Measurements from ENCODE around the gene CCDC15. TPM values are rescaled to one million over a fixed set of nuclear protein-coding genes. Genes with fewer than 3 reads are reported as not detected.
"Not testable (repeated sequence)": the region's sequence is repeated elsewhere in the genome, so short reads cannot be mapped to it uniquely, and the experiment has no call there.

Gene CCDC15
- polyA plus RNA-seq, 2 donors = 0.69 to 0.87 TPM

DNA sequence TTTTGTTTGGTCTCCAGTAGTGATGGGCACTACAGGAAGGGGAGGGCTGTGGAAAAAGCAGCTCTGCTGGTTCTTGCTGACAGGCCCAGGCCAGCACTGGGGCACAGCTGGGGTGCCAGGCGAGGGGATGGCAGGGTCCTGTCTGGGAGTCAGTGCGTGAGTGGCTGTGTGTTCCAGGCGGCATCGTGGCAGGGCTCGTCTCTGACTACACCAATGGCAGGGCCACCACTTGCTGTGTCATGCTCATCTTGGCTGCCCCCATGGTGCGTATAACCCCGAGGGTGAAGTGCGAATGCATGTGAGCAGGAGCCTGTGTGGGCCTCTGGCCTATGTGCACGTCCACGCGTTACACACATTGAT is 130.0 kb downstream of the CCDC15 start:
- H3K4me1 ChIP-seq (ENCODE audit: control insufficient read depth in 2 of 2, insufficient read depth in 2 of 2, low read length in 1 of 2) = peaks cover 3 to 19% of the 10 kb centered on the region in 2 donors
- H3K27ac ChIP-seq (ENCODE audit: low read depth in 2 of 2, low read length in 1 of 2) = no peak overlapping the region
- peaks cover 0 to 12% of the 10 kb centered on the region in 2 donors for H3K36me3 ChIP-seq (ENCODE audit: control insufficient read depth in 2 of 2, insufficient read depth in 2 of 2, low read length in 1 of 2)
- H3K9me3 ChIP-seq (ENCODE audit: control insufficient read depth in 2 of 2, insufficient read depth in 1 of 2, low read depth in 1 of 2, low read length in 1 of 2) = no peaks in the 10 kb centered on the region
- no peaks in the 10 kb centered on the region for H3K27me3 ChIP-seq (ENCODE audit: control insufficient read depth in 1 of 2, insufficient read depth in 2 of 2, low read length in 2 of 2)
- WGBS, 2 donors = 86 to 90% methylated on average over 11 of the region's 11 CpGs
- no peak overlapping the region for H3K4me3 ChIP-seq (ENCODE audit: low read depth in 1 of 2, low read length in 2 of 2)

DNA sequence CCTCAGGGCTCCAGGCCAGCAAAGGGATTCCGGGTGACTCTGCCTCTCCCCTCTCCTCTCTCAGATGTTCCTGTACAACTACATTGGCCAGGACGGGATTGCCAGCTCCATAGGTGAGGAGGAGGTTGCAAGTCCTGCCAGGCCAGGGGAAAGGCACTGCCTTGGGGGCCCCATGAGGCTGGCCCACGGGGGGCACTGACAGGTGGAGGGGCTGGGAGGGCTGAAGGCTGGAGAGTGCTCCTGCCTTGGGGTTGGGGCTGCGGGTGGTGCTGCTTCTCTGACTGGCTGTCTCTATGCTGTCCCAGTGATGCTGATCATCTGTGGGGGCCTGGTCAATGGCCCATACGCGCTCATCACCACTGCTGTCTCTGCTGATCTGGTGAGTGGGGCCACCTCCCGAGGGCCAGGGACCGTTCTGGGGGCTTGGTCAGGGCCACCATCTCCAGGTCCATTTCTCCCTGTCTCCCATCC is 130.8 kb downstream of the CCDC15 start:
- Histone ChIP-seq H3K27me3 (ENCODE audit: control insufficient read depth in 1 of 2, insufficient read depth in 2 of 2, low read length in 2 of 2) (no peaks in the 10 kb centered on the region), H3K36me3 (ENCODE audit: control insufficient read depth in 2 of 2, insufficient read depth in 2 of 2, low read length in 1 of 2) (peaks cover 0 to 12% of the 10 kb centered on the region in 2 donors), H3K9me3 (ENCODE audit: control insufficient read depth in 2 of 2, insufficient read depth in 1 of 2, low read depth in 1 of 2, low read length in 1 of 2) (no peaks in the 10 kb centered on the region), H3K27ac (ENCODE audit: low read depth in 2 of 2, low read length in 1 of 2) (no peak overlapping the region), H3K4me1 (ENCODE audit: control insufficient read depth in 2 of 2, insufficient read depth in 2 of 2, low read length in 1 of 2) (peaks cover 3 to 19% of the 10 kb centered on the region in 2 donors), H3K4me3 (ENCODE audit: low read depth in 1 of 2, low read length in 2 of 2) (no peak overlapping the region)
- WGBS, 2 donors = 83% methylated on average over 7 to 8 of the region's 8 CpGs

DNA sequence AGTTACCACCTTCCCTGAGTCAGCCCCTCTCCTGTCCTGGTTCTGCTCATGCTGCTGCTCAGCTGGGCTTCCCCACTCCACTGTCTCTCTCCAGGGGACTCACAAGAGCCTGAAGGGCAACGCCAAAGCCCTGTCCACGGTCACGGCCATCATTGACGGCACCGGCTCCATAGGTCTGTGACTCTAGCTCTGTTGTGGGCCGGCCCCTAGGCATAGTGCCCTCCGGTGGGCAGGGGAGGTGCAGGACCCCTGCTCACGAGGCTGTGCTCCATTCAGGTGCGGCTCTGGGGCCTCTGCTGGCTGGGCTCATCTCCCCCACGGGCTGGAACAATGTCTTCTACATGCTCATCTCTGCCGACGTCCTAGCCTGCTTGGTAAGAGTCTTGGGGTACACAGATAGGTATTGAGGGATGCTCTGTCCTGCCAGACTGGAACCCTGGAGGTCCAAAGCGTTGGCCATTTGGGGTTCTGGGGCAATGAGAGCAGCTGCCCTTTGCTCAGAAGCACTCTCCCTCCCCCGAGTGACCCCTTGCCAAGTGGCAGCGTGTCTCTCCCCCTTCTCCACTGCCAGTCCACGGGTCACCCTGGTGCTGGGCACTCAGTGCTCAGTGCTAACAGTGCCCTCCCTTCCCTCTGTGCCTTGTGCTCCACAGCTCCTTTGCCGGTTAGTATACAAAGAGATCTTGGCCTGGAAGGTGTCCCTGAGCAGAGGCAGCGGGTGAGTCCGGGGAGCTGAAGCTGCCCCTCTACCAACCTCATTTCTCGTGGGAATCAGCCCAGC is 131.5 kb downstream of the CCDC15 start:
- peaks cover 0 to 12% of the 10 kb centered on the region in 2 donors for H3K36me3 ChIP-seq (ENCODE audit: control insufficient read depth in 2 of 2, insufficient read depth in 2 of 2, low read length in 1 of 2)
- H3K4me3 ChIP-seq (ENCODE audit: low read depth in 1 of 2, low read length in 2 of 2) = no peak overlapping the region
- WGBS, 2 donors = 84 to 85% methylated on average over 20 of the region's 20 CpGs

DNA sequence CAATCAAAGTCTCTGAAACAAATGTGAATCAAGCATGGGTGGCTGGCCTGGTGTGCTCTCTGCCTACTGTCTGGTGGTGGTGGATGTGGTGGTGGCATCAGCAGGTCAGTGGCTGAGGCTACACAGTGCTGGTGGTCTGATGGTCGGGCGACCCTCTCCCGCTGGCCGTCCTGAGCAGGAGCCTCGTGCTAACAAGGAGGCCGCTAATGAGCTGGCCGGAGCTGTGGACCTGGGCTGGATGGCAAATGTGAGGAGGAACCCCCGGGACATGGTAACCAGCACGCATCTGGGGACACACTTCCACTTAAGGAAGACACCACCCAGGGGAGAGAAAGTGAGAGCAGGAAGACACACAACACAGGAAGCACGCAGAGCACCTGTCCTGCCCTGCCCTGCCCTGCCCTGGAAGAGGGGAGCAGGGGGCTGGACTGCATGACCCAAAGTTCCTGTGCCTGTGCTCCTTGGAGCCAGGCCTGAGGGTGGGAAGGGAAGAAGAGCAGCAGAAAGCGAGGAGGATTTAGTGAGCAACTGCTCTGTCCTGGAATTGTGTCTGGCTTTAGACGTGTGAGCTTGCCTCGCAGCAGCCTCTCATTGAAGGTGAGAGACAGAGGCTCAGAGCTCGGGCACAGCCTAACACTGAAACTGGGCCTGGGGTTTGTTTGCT is 132.8 kb downstream of the CCDC15 start:
- peaks cover 0 to 12% of the 10 kb centered on the region in 2 donors for H3K36me3 ChIP-seq (ENCODE audit: control insufficient read depth in 2 of 2, insufficient read depth in 2 of 2, low read length in 1 of 2)
- 81 to 85% methylated on average over 14 of the region's 14 CpGs for WGBS, 2 donors
- no peak overlapping the region for H3K4me3 ChIP-seq (ENCODE audit: low read depth in 1 of 2, low read length in 2 of 2)

More for the DNA sequence above, 131.5 kb downstream of the CCDC15 start:
- no peaks in the 10 kb centered on the region for H3K9me3 ChIP-seq (ENCODE audit: control insufficient read depth in 2 of 2, insufficient read depth in 1 of 2, low read depth in 1 of 2, low read length in 1 of 2)
- no peak overlapping the region for H3K27ac ChIP-seq (ENCODE audit: low read depth in 2 of 2, low read length in 1 of 2)
- peaks cover 3 to 19% of the 10 kb centered on the region in 2 donors for H3K4me1 ChIP-seq (ENCODE audit: control insufficient read depth in 2 of 2, insufficient read depth in 2 of 2, low read length in 1 of 2)
- no peaks in the 10 kb centered on the region for H3K27me3 ChIP-seq (ENCODE audit: control insufficient read depth in 1 of 2, insufficient read depth in 2 of 2, low read length in 2 of 2)

DNA sequence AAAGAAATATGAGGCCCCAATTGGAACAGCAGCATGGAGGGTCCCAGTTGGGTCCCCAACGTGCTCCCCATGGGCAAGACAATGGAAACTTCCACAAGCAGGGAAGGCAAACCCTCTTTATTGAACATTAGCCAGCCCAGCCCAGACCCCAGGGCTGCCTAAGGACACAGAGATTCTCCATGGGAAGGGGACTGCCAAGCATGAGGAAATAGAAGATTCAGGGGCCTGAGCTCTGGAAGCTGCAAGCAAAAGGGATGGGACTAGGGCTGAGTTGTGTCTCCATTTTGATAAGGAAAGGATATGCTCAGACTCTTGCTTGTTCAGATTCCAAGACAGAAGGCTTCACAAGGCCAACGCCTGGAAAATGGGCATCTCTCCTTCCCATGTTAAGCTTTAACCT is 134.1 kb downstream of the CCDC15 start:
- no peaks in the 10 kb centered on the region for H3K9me3 ChIP-seq (ENCODE audit: control insufficient read depth in 2 of 2, insufficient read depth in 1 of 2, low read depth in 1 of 2, low read length in 1 of 2)
- H3K36me3 ChIP-seq (ENCODE audit: control insufficient read depth in 2 of 2, insufficient read depth in 2 of 2, low read length in 1 of 2) = peaks cover 0 to 12% of the 10 kb centered on the region in 2 donors
- H3K4me1 ChIP-seq (ENCODE audit: control insufficient read depth in 2 of 2, insufficient read depth in 2 of 2, low read length in 1 of 2) = peaks cover 3 to 21% of the 10 kb centered on the region in 2 donors
- no peaks in the 10 kb centered on the region for H3K27me3 ChIP-seq (ENCODE audit: control insufficient read depth in 1 of 2, insufficient read depth in 2 of 2, low read length in 2 of 2)
- no peak overlapping the region for H3K4me3 ChIP-seq (ENCODE audit: low read depth in 1 of 2, low read length in 2 of 2)
- WGBS, 2 donors = 74 to 87% methylated on average over 2 of the region's 2 CpGs
- no peak overlapping the region for H3K27ac ChIP-seq (ENCODE audit: low read depth in 2 of 2, low read length in 1 of 2)

More for the DNA sequence above, 132.8 kb downstream of the CCDC15 start:
- H3K27me3 ChIP-seq (ENCODE audit: control insufficient read depth in 1 of 2, insufficient read depth in 2 of 2, low read length in 2 of 2) = no peaks in the 10 kb centered on the region
- peaks cover 3 to 23% of the 10 kb centered on the region in 2 donors for H3K4me1 ChIP-seq (ENCODE audit: control insufficient read depth in 2 of 2, insufficient read depth in 2 of 2, low read length in 1 of 2)
- no peaks in the 10 kb centered on the region for H3K9me3 ChIP-seq (ENCODE audit: control insufficient read depth in 2 of 2, insufficient read depth in 1 of 2, low read depth in 1 of 2, low read length in 1 of 2)
- no peak overlapping the region for H3K27ac ChIP-seq (ENCODE audit: low read depth in 2 of 2, low read length in 1 of 2)

DNA sequence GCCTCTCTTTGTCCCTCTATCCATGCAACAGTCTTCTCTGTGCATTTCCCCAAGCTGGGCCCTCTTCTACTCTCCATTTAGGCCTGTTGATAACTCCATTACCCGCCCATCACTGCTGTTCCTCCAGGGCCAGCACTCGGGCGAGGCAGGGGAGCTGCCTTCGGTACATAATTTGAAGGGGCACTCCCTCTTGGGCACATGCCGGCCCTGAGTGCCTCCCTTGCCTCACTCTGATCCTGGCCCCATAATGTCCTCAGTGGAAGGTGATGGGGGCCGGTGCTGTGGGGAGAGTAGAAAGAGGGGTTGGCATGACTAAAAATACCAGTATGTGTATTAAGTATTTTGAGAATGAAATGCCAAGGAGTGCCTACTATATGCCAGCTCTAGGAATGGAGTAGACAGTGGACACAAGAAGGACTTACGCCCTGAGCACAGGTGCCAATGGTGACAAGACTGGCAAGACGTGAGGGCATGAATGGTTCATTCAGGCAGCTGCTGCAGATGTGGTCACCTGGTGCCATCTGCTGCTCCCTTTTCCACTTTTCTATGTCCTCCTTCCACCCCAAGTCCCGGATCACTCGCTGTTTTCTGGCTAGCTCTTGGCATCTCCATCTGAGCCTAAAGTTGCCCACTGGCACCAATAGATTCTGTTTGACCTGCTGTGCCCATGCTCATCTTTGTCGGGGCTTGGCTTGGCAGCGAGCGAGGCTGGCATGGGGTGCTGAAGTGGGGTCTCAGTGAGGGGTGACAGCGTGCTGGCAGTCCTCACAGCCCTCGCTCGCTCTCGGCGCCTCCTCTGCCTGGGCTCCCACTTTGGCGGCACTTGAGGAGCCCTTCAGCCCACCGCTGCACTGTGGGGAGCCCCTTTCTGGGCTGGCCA is 134.8 kb downstream of the CCDC15 start:
- WGBS, 2 donors = 86% methylated on average over 20 of the region's 20 CpGs

DNA sequence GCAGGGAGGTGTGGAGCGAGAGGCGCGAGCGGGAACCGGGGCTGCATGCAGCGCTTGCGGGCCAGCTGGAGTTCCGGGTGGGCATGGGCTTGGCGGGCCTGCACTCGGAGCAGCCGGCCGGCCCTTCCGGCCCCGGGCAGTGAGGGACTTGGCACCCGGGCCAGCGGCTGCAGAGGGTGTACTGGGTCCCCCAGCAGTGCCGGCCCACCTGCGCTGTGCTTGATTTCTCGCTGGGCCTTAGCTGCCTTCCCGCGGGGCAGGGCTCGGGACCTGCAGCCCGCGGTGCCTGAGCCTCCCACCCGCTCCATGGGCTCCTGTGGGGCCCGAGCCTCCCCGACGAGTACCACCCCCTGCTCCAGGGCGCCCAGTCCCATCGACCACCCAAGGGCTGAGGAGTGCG is 135.5 kb downstream of the CCDC15 start:
- 95 to 96% methylated on average over 24 to 31 of the region's 31 CpGs for WGBS, 2 donors
- H3K36me3 ChIP-seq (ENCODE audit: control insufficient read depth in 2 of 2, insufficient read depth in 2 of 2, low read length in 1 of 2) = peaks cover 0 to 12% of the 10 kb centered on the region in 2 donors
- H3K9me3 ChIP-seq (ENCODE audit: control insufficient read depth in 2 of 2, insufficient read depth in 1 of 2, low read depth in 1 of 2, low read length in 1 of 2); H3K27ac ChIP-seq (ENCODE audit: low read depth in 2 of 2, low read length in 1 of 2); H3K4me3 ChIP-seq (ENCODE audit: low read depth in 1 of 2, low read length in 2 of 2); H3K4me1 ChIP-seq (ENCODE audit: control insufficient read depth in 2 of 2, insufficient read depth in 2 of 2, low read length in 1 of 2); H3K27me3 ChIP-seq (ENCODE audit: control insufficient read depth in 1 of 2, insufficient read depth in 2 of 2, low read length in 2 of 2): not testable (repeated sequence)

More for the DNA sequence above, 134.8 kb downstream of the CCDC15 start:
- H3K4me3 ChIP-seq (ENCODE audit: low read depth in 1 of 2, low read length in 2 of 2) = no peak overlapping the region
- H3K27me3 ChIP-seq (ENCODE audit: control insufficient read depth in 1 of 2, insufficient read depth in 2 of 2, low read length in 2 of 2) = no peaks in the 10 kb centered on the region
- H3K9me3 ChIP-seq (ENCODE audit: control insufficient read depth in 2 of 2, insufficient read depth in 1 of 2, low read depth in 1 of 2, low read length in 1 of 2) = no peaks in the 10 kb centered on the region
- H3K4me1 ChIP-seq (ENCODE audit: control insufficient read depth in 2 of 2, insufficient read depth in 2 of 2, low read length in 1 of 2) = peaks cover 2 to 14% of the 10 kb centered on the region in 2 donors
- H3K27ac ChIP-seq (ENCODE audit: low read depth in 2 of 2, low read length in 1 of 2) = no peak overlapping the region
- peaks cover 0 to 12% of the 10 kb centered on the region in 2 donors for H3K36me3 ChIP-seq (ENCODE audit: control insufficient read depth in 2 of 2, insufficient read depth in 2 of 2, low read length in 1 of 2)

DNA sequence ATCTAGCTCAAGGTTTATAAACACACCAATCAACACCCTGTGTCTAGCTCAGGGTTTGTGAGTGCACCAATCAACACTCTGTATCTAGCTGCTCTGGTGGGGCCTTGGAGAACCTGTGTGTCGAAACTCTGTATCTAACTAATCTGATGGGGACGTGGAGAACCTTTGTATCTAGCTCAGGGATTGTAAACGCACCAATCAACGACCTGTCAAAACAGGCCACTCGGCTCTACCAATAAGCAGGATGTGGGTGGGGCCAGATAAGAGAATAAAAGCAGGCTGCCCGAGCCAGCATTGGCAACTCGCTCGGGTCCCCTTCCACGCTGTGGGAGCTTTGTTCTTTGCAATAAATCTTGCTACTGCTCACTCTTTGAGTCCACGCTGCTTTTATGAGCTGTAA is 136.1 kb downstream of the CCDC15 start:
- not testable (repeated sequence) for H3K9me3 ChIP-seq (ENCODE audit: control insufficient read depth in 2 of 2, insufficient read depth in 1 of 2, low read depth in 1 of 2, low read length in 1 of 2); H3K4me3 ChIP-seq (ENCODE audit: low read depth in 1 of 2, low read length in 2 of 2); H3K27me3 ChIP-seq (ENCODE audit: control insufficient read depth in 1 of 2, insufficient read depth in 2 of 2, low read length in 2 of 2); H3K4me1 ChIP-seq (ENCODE audit: control insufficient read depth in 2 of 2, insufficient read depth in 2 of 2, low read length in 1 of 2); H3K27ac ChIP-seq (ENCODE audit: low read depth in 2 of 2, low read length in 1 of 2)
- peaks cover 0 to 12% of the 10 kb centered on the region in 2 donors for H3K36me3 ChIP-seq (ENCODE audit: control insufficient read depth in 2 of 2, insufficient read depth in 2 of 2, low read length in 1 of 2)
- WGBS, 2 donors = 66 to 74% methylated on average over 10 of the region's 10 CpGs

DNA sequence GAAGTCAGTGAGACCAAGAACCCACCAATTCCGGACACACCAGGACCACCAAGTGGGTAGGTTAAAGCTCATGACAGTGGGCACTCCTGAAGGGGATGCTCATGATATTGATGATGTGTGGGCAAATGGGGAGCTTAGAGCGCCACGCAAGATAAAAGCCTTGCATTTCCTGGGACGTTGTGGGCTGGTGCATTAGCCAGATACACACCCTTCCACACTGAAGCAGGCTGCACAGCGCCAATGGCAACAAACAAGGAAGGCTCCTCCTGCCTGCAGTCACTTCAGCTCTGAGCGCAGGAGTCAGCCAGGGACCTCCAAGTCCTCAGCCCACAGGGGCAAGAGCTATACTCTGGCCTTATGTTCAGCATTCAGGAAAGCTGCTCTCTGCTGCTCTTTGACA is 136.8 kb downstream of the CCDC15 start:
- Histone ChIP-seq H3K9me3 (ENCODE audit: control insufficient read depth in 2 of 2, insufficient read depth in 1 of 2, low read depth in 1 of 2, low read length in 1 of 2) (no peaks in the 10 kb centered on the region), H3K27ac (ENCODE audit: low read depth in 2 of 2, low read length in 1 of 2) (no peak overlapping the region), H3K4me3 (ENCODE audit: low read depth in 1 of 2, low read length in 2 of 2) (no peak overlapping the region), H3K36me3 (ENCODE audit: control insufficient read depth in 2 of 2, insufficient read depth in 2 of 2, low read length in 1 of 2) (peaks cover under 1 to 9% of the 10 kb centered on the region in 2 donors), H3K27me3 (ENCODE audit: control insufficient read depth in 1 of 2, insufficient read depth in 2 of 2, low read length in 2 of 2) (no peaks in the 10 kb centered on the region), H3K4me1 (ENCODE audit: control insufficient read depth in 2 of 2, insufficient read depth in 2 of 2, low read length in 1 of 2) (peaks cover 0 to 9% of the 10 kb centered on the region in 2 donors)
- WGBS, 2 donors = 76 to 79% methylated on average over 6 of the region's 6 CpGs
